ENCODE data around the gene TMEM139.

DNA sequence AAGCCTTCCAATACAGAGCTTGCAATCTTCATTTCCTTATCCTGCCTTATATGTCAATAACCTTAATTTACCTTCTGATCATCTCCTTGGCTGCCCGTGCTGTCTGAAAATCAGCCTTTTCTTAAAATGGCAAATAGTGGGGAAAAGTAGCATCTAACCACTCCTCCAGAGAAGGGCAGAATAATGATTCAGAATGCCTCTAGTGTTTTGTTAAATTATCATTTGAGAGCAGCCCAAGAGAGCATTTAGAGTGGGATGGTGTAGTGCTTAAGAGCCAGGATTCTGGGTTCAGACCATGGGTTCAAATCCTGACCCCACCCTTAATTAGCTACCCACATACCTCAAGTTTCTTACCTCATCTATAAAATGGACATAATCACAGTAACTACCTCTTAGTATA, 4.6 kb upstream of the TMEM139 start:
- no peak for TF ChIP-seq RAD21 (IDR thresholded peaks at IDR 0.05; ENCODE audit: low read length)
- TF ChIP-seq YY1 (IDR thresholded peaks at IDR 0.05; ENCODE audit: low read depth) = no peak
